Endothelial cell of umbilical vein (primary cell): ENCODE results near the gene GARIN6. TPM values are rescaled to one million over a fixed set of nuclear protein-coding genes. Genes with fewer than 3 reads are reported as not detected.

Experiments used
- BruUV-seq: library from RNA; stranded (reverse); fragments of 400-500 nt; replicated peaks from 2 replicates; lab custom pipeline; 2021; lab: Mats Ljungman, UMichigan
- CTCF ChIA-PET: fragments of 300-600, 350-600 bp; sonication (Branson Sonifier 250); formaldehyde crosslinking; loops from one replicate; lab custom pipeline; 2021; ENCODE audit warnings: antibody characterized with exemption, inconsistent platforms; lab: Charles Lee
- POLR2A ChIA-PET: fragments of 300-600, 350-600 bp; sonication (Branson Sonifier 250); formaldehyde crosslinking; loops from one replicate; lab custom pipeline; 2021; ENCODE audit warnings: antibody characterized with exemption, inconsistent platforms; lab: Charles Lee
- DNase-seq: peaks from one replicate; pipeline ENCODE4 v3.0.0-alpha.2; 2011; ENCODE audit warnings: low read depth, low spot score
- FAIRE-seq: peaks from 2 replicates; lab custom pipeline; 2011; peaks lifted over from hg19 to GRCh38; lab: Jason Lieb, UNC
- H2AFZ ChIP-seq: 2 replicates; pipeline ENCODE4 v1.6.0; 2012; ENCODE audit warnings: low read depth, low read length, control low read depth, inconsistent platforms
- H3K27ac ChIP-seq: 2 replicates; pipeline ENCODE4 v1.5.1; 2011; ENCODE audit warnings: low read depth, mild to moderate bottlenecking, control low read depth, low read length, moderate library complexity; ENCODE audit not compliant: insufficient read depth
- H3K27me3 ChIP-seq, 2 experiments: 2 replicates each; pipeline versions ENCODE4 v1.6.0 to v1.6.1; 2011; ENCODE audit warnings: low read length in 2 of 2, mixed read lengths in 1 of 2; ENCODE audit not compliant: control insufficient read depth in 2 of 2, insufficient read depth in 2 of 2
- H3K36me3 ChIP-seq, 2 experiments: 2 replicates in 1 of 2; 3 replicates in 1 of 2; pipeline ENCODE4 v1.5.1; 2011; ENCODE audit warnings: low read length in 2 of 2, mild to moderate bottlenecking in 1 of 2, moderate library complexity in 1 of 2; ENCODE audit not compliant: control insufficient read depth in 2 of 2, insufficient read depth in 2 of 2; ENCODE audit errors: extremely low read depth in 1 of 2
- H3K4me1 ChIP-seq: 3 replicates; pipeline ENCODE4 v1.5.1; 2011; ENCODE audit warnings: mild to moderate bottlenecking, low read length; ENCODE audit not compliant: control insufficient read depth, insufficient read depth; ENCODE audit errors: extremely low read depth
- H3K4me2 ChIP-seq: 2 replicates; pipeline ENCODE4 v1.6.1; 2011; ENCODE audit warnings: low read length, control low read depth, mixed read lengths; ENCODE audit not compliant: insufficient read depth
- H3K4me3 ChIP-seq, 3 experiments: fragments of 200-600 bp in 1 of 3; sonication (generic), shearing (Covaris generic) in 1 of 3; replicated peaks in 1 of 3; 2 replicates each; pipeline ENCODE4 v1.5.1; 2011 to 2016; ENCODE audit warnings: control low read depth in 3 of 3, low read length in 3 of 3, mild to moderate bottlenecking in 2 of 3, inconsistent platforms in 1 of 3, low read depth in 1 of 3, moderate library complexity in 1 of 3; ENCODE audit not compliant: insufficient read depth in 1 of 3
- H3K79me2 ChIP-seq: 2 replicates; pipeline ENCODE4 v1.6.0; 2012; ENCODE audit warnings: low read length, inconsistent platforms; ENCODE audit not compliant: control insufficient read depth, insufficient read depth
- H3K9ac ChIP-seq: replicated peaks from 2 replicates; pipeline ENCODE3; 2011; ENCODE audit warnings: low read length, control low read depth; ENCODE audit not compliant: insufficient read depth; ENCODE audit errors: extremely low read depth
- H3K9me1 ChIP-seq: replicated peaks from 3 replicates; pipeline ENCODE4 v1.6.0; 2011; ENCODE audit warnings: mild to moderate bottlenecking, low read length; ENCODE audit not compliant: control insufficient read depth, insufficient read depth; ENCODE audit errors: extremely low read depth
- H3K9me3 ChIP-seq: replicated peaks from 2 replicates; pipeline ENCODE4 v1.5.1; 2012; ENCODE audit warnings: low read length, inconsistent platforms; ENCODE audit not compliant: control insufficient read depth, insufficient read depth
- H4K20me1 ChIP-seq: replicated peaks from 2 replicates; pipeline ENCODE3; 2011; ENCODE audit warnings: mild to moderate bottlenecking, low read length; ENCODE audit not compliant: control insufficient read depth, insufficient read depth; ENCODE audit errors: extremely low read depth
- EZH2 ChIP-seq: IDR thresholded peaks from 2 replicates; pipeline ENCODE4 v1.6.1; 2012; ENCODE audit warnings: borderline replicate concordance, low read depth, mild to moderate bottlenecking, moderate library complexity, low read length, inconsistent platforms; ENCODE audit not compliant: severe bottlenecking
- FOS ChIP-seq: IDR thresholded peaks from 2 replicates; pipeline ENCODE4 v1.6.1; 2011; ENCODE audit warnings: mild to moderate bottlenecking, low read length, moderate library complexity, borderline replicate concordance; ENCODE audit not compliant: insufficient read depth
- GATA2 ChIP-seq: IDR thresholded peaks from 2 replicates; pipeline ENCODE4 v1.7.0; 2011; ENCODE audit warnings: low read depth, mild to moderate bottlenecking, moderate library complexity, mixed read lengths, low read length; ENCODE audit not compliant: insufficient read length, insufficient read depth
- JUN ChIP-seq: IDR thresholded peaks from 2 replicates; pipeline ENCODE4 v1.6.1; 2011; ENCODE audit warnings: borderline replicate concordance, low read depth; ENCODE audit not compliant: insufficient read length, insufficient read depth
- MAX ChIP-seq: IDR thresholded peaks from 2 replicates; pipeline ENCODE4 v1.6.1; 2011; ENCODE audit not compliant: insufficient read depth, insufficient read length
- MYC ChIP-seq: IDR thresholded peaks from one replicate; pipeline ENCODE4 v1.6.1; 2011; ENCODE audit warnings: mild to moderate bottlenecking, low read depth, low read length
- POLR2A ChIP-seq: IDR thresholded peaks from 2 replicates; pipeline ENCODE4 v1.6.1; 2012; ENCODE audit warnings: low read depth, mild to moderate bottlenecking, control low read depth, low read length
- POLR2AphosphoS5 ChIP-seq: IDR thresholded peaks from 2 replicates; pipeline ENCODE4 v1.6.1; 2012; ENCODE audit warnings: low read depth, mild to moderate bottlenecking, control low read depth, low read length, moderate library complexity; ENCODE audit not compliant: insufficient read depth
- dilution Hi-C: fragments of 300-500 bp; cut with MboI; formaldehyde crosslinking; loops from one replicate; pipeline ENCODE4 v1.15.0; 2019; ENCODE audit warnings: low sequenced_read_pairs; ENCODE audit not compliant: extremely low pct_ligation_motif_present
- intact Hi-C: fragments of 100-400 bp; cut with micrococcal nuclease; formaldehyde crosslinking; loops from one replicate; pipeline ENCODE4 v1.10.0; 2022
- polyA plus RNA-seq, 4 experiments: library from polyadenylated mRNA; depleted of rRNA in 3 of 4; stranded (reverse) in 3 of 4; unstranded in 1 of 4; fragments of >200 nt; gene quantifications; 2 replicates each; pipeline versions ENCODE4 v1.2.1 to v1.2.3, GENCODE V29; 2011 to 2012; ENCODE audit warnings: missing spikeins in 1 of 4
- total RNA-seq: library from RNA; stranded (reverse); gene quantifications from 2 replicates; pipeline ENCODE4 v1.2.3, GENCODE V29; 2021
- TF ChIP-seq, protein P1 (sequence below), 2 donors: IDR thresholded peaks; 1 replicate in 1 of 2; 2 replicates in 1 of 2; pipeline ENCODE4 v1.5.1; 2011; ENCODE audit warnings: low read length in 2 of 2, mild to moderate bottlenecking in 2 of 2, moderate library complexity in 2 of 2, control low read depth in 1 of 2, inconsistent platforms in 1 of 2, low read depth in 1 of 2; ENCODE audit not compliant: insufficient read depth in 1 of 2; ENCODE audit errors: extremely low read depth in 1 of 2

GARIN6 gene
- total and polyA plus RNA-seq, 2 donors (not counting 3 experiments of a cell fraction or from before 2014, with no cell fraction given) = not detected

GRCh38 chr12:99598785-99599184 lies 48.8 kb upstream of the GARIN6 start:
- peaks cover 2% of the 10 kb centered on the region for H3K9me3 ChIP-seq
- no TSS peak for BruUV-seq
- dilution Hi-C loops (no loop called here), intact Hi-C loops (loop anchor here (10.0 kb wide), 1 partner anchor 124 kb away; no protein-coding TSS in a partner anchor)
- H3K79me2 ChIP-seq = no peaks in the 10 kb centered on the region
- no peaks in the 10 kb centered on the region for H3K27me3 ChIP-seq
- H3K36me3 ChIP-seq = no peaks in the 10 kb centered on the region
- H3K9me1 ChIP-seq = no peaks in the 10 kb centered on the region
- H3K9ac ChIP-seq = no peak overlapping the region
- DNase-seq (no peak), FAIRE-seq (no peak)
- no peak overlapping the region for H3K27ac ChIP-seq
- no peak overlapping the region for H2AFZ ChIP-seq
- H3K4me2 ChIP-seq = no peak overlapping the region
- no peaks in the 10 kb centered on the region for H3K4me1 ChIP-seq
- ChIA-PET POLR2A (no interaction called here), CTCF (no interaction called here)
- TF ChIP-seq MAX = no peak
- no peaks in the 10 kb centered on the region for H4K20me1 ChIP-seq
- no peak overlapping the region for H3K4me3 ChIP-seq

DNA sequence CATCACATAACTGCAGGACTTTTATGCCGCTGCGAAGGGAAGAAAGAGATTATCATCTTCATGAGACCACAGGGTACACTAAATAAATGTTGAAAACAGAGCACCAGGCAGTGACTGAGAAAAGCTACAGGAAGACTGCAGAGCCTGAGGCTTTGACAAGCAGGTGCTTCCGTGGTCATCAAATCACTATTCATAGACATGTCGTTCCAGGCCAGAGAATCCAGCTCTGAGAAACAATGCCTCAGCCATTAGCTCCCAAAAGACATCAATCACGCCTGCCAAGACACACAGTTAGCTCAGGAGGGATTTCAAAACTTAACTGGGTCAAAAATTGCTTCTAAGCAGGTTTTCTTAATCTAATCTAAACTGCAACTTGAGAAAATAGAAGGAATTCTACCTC lies 47.2 kb upstream of the GARIN6 start:
- H2AFZ ChIP-seq = no peak overlapping the region
- FAIRE-seq = no peak

More for the DNA sequence above, 47.2 kb upstream of the GARIN6 start:
- Histone ChIP-seq H3K79me2 (no peaks in the 10 kb centered on the region), H3K9me1 (no peaks in the 10 kb centered on the region), H3K36me3 (no peaks in the 10 kb centered on the region), H3K4me1 (no peaks in the 10 kb centered on the region), H3K27me3 (no peaks in the 10 kb centered on the region), H3K4me2 (no peak overlapping the region), H3K9me3 (peaks cover 2% of the 10 kb centered on the region), H3K27ac (no peak overlapping the region), H3K9ac (no peak overlapping the region), H3K4me3 (no peak overlapping the region), H4K20me1 (no peaks in the 10 kb centered on the region)
- no peak for DNase-seq
- no TSS peak for BruUV-seq
- ChIA-PET CTCF (no interaction called here), POLR2A (no interaction called here)
- TF ChIP-seq GATA2 = no peak
- TF ChIP-seq POLR2AphosphoS5 = no peak
- TF ChIP-seq, protein P1, sequence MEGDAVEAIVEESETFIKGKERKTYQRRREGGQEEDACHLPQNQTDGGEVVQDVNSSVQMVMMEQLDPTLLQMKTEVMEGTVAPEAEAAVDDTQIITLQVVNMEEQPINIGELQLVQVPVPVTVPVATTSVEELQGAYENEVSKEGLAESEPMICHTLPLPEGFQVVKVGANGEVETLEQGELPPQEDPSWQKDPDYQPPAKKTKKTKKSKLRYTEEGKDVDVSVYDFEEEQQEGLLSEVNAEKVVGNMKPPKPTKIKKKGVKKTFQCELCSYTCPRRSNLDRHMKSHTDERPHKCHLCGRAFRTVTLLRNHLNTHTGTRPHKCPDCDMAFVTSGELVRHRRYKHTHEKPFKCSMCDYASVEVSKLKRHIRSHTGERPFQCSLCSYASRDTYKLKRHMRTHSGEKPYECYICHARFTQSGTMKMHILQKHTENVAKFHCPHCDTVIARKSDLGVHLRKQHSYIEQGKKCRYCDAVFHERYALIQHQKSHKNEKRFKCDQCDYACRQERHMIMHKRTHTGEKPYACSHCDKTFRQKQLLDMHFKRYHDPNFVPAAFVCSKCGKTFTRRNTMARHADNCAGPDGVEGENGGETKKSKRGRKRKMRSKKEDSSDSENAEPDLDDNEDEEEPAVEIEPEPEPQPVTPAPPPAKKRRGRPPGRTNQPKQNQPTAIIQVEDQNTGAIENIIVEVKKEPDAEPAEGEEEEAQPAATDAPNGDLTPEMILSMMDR (IDR thresholded peaks at IDR 0.05; ENCODE audit: extremely low read depth in 1 of 2, insufficient read depth in 1 of 2, low read depth in 1 of 2, low read length in 2 of 2) = no peak
- TF ChIP-seq MYC = no peak
- TF ChIP-seq JUN = no peak
- no peak for TF ChIP-seq EZH2
- no peak for TF ChIP-seq MAX
- no peak for TF ChIP-seq POLR2A
- no peak for TF ChIP-seq FOS
- dilution Hi-C loops (no loop called here), intact Hi-C loops (no loop called here)
